ENCODE measurements around the gene ATP2C1. TPM values are rescaled to one million over a fixed set of nuclear protein-coding genes. Genes with fewer than 3 reads are reported as not detected.

The ATP2C1 gene
- total RNA-seq, 6 experiments from 2014 or later = 19.2 to 44.0 (median 27.5) TPM

- Histone ChIP-seq H3K27me3 (no peaks in the 10 kb centered on the region), H3K9me3 (no peaks in the 10 kb centered on the region), H3K27ac (no peak overlapping the region), H3K4me1 (no peaks in the 10 kb centered on the region), H3K4me3 (no peak overlapping the region), H3K36me3 (peaks cover 0 to 31% (median 5%) of the 10 kb centered on the region in 4 donors)
- ATAC-seq = no peak
- no peak for DNase-seq
- intact Hi-C loops (cut with DNase I) = no loop called here
- 95% methylated on average over 4 of the region's 5 CpGs for WGBS (ENCODE audit: insufficient coverage, low coverage, low lambda C conversion rate, missing lambda C conversion rate)
- TF ChIP-seq POLR2A (IDR thresholded peaks at IDR 0.05) (no peak), CTCF (IDR thresholded peaks at IDR 0.05) (no peak)
These were observed 66.4 kb downstream of the ATP2C1 start for GRCh38 chr3:130960139-130960795.

- intact Hi-C loops (cut with DNase I) = no loop called here
- H3K4me1 ChIP-seq = no peaks in the 10 kb centered on the region
- ATAC-seq (no peak), DNase-seq (no peak)
- no peak overlapping the region for H3K27ac ChIP-seq
- peaks cover 0 to 36% (median 4%) of the 10 kb centered on the region in 4 donors for H3K36me3 ChIP-seq
- H3K27me3 ChIP-seq = no peaks in the 10 kb centered on the region
- TF ChIP-seq POLR2A (IDR thresholded peaks at IDR 0.05) = no peak
- no peak for TF ChIP-seq CTCF (IDR thresholded peaks at IDR 0.05)
- no peak overlapping the region for H3K4me3 ChIP-seq
- no peaks in the 10 kb centered on the region for H3K9me3 ChIP-seq
These were observed 67.6 kb downstream of the ATP2C1 start for GRCh38 chr3:130961458-130961857.

- no peak for TF ChIP-seq CTCF (IDR thresholded peaks at IDR 0.05)
- no peak for TF ChIP-seq POLR2A (IDR thresholded peaks at IDR 0.05)
- H3K9me3 ChIP-seq = no peaks in the 10 kb centered on the region
- no peak for DNase-seq
- peaks cover 0 to 36% (median 2%) of the 10 kb centered on the region in 4 donors for H3K36me3 ChIP-seq
- no peak overlapping the region for H3K4me3 ChIP-seq
- 71% methylated on average over 2 of the region's 2 CpGs for WGBS (ENCODE audit: insufficient coverage, low coverage, low lambda C conversion rate, missing lambda C conversion rate)
- no peak for ATAC-seq
- H3K27ac ChIP-seq = no peak overlapping the region
- no peaks in the 10 kb centered on the region for H3K27me3 ChIP-seq
- no peaks in the 10 kb centered on the region for H3K4me1 ChIP-seq
- intact Hi-C loops (cut with DNase I) = no loop called here
These were observed 69.6 kb downstream of the ATP2C1 start for GRCh38 chr3:130963444-130963843.

- 96% methylated on average over 2 of the region's 3 CpGs for WGBS (ENCODE audit: insufficient coverage, low coverage, low lambda C conversion rate, missing lambda C conversion rate)
- Histone ChIP-seq H3K27ac (no peak overlapping the region), H3K27me3 (no peaks in the 10 kb centered on the region), H3K9me3 (no peaks in the 10 kb centered on the region), H3K4me3 (no peak overlapping the region), H3K36me3 (peaks cover 0 to 36% (median 2%) of the 10 kb centered on the region in 4 donors), H3K4me1 (no peaks in the 10 kb centered on the region)
- TF ChIP-seq CTCF (IDR thresholded peaks at IDR 0.05) (no peak), POLR2A (IDR thresholded peaks at IDR 0.05) (no peak)
- ATAC-seq (no peak), DNase-seq (no peak)
- intact Hi-C loops (cut with DNase I) = no loop called here
These were observed 70.0 kb downstream of the ATP2C1 start for GRCh38 chr3:130963878-130964277.
